ENCODE measurements around the gene MBD3L4. TPM values are rescaled to one million over a fixed set of nuclear protein-coding genes. Genes with fewer than 3 reads are reported as not detected.

The MBD3L4 gene
- total RNA-seq, 2 experiments from 2014 or later: not detected

DNA sequence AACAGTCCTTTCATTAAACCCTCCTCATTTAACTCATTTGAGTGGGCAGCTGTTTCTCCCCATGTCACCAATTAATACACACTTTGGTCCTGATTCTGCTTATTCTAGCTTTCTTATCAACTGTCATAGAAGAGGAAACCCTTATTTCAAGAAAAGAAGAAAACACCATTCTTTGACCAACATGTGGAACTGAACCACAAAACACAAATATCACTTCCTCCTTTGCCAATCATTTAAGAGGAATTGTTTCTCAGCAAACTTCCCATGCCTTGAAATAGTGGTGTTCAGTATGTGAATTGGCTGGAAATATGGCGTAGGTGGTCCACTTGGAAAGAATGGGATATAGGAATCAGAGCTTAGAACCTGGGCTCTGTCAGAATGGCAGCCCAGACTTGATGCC lies 39.2 kb downstream of the MBD3L4 start:
- CTCF ChIA-PET (ENCODE audit: unreplicated experiment): no interaction called here
- Histone ChIP-seq H3K36me3 (ENCODE audit: insufficient read depth, low read length) (no peaks in the 10 kb centered on the region), H3K4me1 (ENCODE audit: insufficient read depth, low read length, poor library complexity, severe bottlenecking) (no peaks in the 10 kb centered on the region), H3K79me2 (ENCODE audit: insufficient read depth, low read depth, low read length) (no peaks in the 10 kb centered on the region), H3K9me2 (ENCODE audit: insufficient read depth, low read length) (no peaks in the 10 kb centered on the region), H3K27ac (ENCODE audit: low read depth, low read length, poor library complexity, severe bottlenecking) (no peak overlapping the region), H3K9me3 (ENCODE audit: low read length) (no peaks in the 10 kb centered on the region), H3K4me2 (ENCODE audit: low read length) (no peak overlapping the region), H2AFZ (ENCODE audit: low read length) (no peak overlapping the region), H3K4me3 (ENCODE audit: low read depth, low read length, poor library complexity, severe bottlenecking) (no peak overlapping the region), H4K20me1 (ENCODE audit: insufficient read depth, low read length) (no peaks in the 10 kb centered on the region)
- BruUV-seq (replicated peaks): no TSS peak
- DNase-seq (ENCODE audit: low spot score): no peak
- no peak for TF ChIP-seq EZH2phosphoT487 (IDR thresholded peaks at IDR 0.05; ENCODE audit: borderline replicate concordance, low read depth, low read length)
- TF ChIP-seq, protein P1, sequence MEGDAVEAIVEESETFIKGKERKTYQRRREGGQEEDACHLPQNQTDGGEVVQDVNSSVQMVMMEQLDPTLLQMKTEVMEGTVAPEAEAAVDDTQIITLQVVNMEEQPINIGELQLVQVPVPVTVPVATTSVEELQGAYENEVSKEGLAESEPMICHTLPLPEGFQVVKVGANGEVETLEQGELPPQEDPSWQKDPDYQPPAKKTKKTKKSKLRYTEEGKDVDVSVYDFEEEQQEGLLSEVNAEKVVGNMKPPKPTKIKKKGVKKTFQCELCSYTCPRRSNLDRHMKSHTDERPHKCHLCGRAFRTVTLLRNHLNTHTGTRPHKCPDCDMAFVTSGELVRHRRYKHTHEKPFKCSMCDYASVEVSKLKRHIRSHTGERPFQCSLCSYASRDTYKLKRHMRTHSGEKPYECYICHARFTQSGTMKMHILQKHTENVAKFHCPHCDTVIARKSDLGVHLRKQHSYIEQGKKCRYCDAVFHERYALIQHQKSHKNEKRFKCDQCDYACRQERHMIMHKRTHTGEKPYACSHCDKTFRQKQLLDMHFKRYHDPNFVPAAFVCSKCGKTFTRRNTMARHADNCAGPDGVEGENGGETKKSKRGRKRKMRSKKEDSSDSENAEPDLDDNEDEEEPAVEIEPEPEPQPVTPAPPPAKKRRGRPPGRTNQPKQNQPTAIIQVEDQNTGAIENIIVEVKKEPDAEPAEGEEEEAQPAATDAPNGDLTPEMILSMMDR (conservative IDR thresholded peaks at IDR 0.05; ENCODE audit: low read length): no peak
- intact Hi-C loops (cut with micrococcal nuclease; ENCODE audit: unreplicated experiment): no loop called here
- POLR2A ChIA-PET: no interaction called here

DNA sequence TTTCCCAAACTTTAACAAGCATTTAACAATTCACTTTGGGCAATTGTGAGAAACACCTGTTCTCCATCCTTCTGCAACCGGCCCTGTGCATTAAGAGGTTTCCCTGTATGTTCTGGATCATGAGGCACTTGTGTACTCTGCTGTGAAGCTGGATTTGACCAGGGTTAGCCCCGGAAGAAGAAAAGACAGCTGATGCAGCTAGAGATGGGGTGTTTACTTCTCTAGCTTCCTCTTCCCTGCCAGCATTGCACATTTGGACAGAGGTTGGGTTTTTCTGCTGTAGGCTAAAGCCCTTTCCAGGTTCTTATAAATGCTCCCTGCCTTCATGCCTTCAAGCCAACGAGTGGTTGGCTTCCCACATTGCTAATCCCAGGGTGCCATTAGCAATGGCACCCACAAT lies 39.6 kb downstream of the MBD3L4 start:
- Histone ChIP-seq H3K36me3 (ENCODE audit: insufficient read depth, low read length) (no peaks in the 10 kb centered on the region), H4K20me1 (ENCODE audit: insufficient read depth, low read length) (no peaks in the 10 kb centered on the region), H3K79me2 (ENCODE audit: insufficient read depth, low read depth, low read length) (no peaks in the 10 kb centered on the region), H3K4me2 (ENCODE audit: low read length) (no peak overlapping the region), H3K4me3 (ENCODE audit: low read depth, low read length, poor library complexity, severe bottlenecking) (no peak overlapping the region), H3K9me2 (ENCODE audit: insufficient read depth, low read length) (no peaks in the 10 kb centered on the region), H2AFZ (ENCODE audit: low read length) (no peak overlapping the region), H3K9me3 (ENCODE audit: low read length) (no peaks in the 10 kb centered on the region), H3K27ac (ENCODE audit: low read depth, low read length, poor library complexity, severe bottlenecking) (no peak overlapping the region), H3K4me1 (ENCODE audit: insufficient read depth, low read length, poor library complexity, severe bottlenecking) (no peaks in the 10 kb centered on the region)
- intact Hi-C loops (cut with micrococcal nuclease; ENCODE audit: unreplicated experiment): no loop called here
- no TSS peak for BruUV-seq (replicated peaks)
- TF ChIP-seq EZH2phosphoT487 (IDR thresholded peaks at IDR 0.05; ENCODE audit: borderline replicate concordance, low read depth, low read length): no peak
- TF ChIP-seq, protein P1 (conservative IDR thresholded peaks at IDR 0.05; ENCODE audit: low read length): no peak
- POLR2A ChIA-PET: no interaction called here
- DNase-seq (ENCODE audit: low spot score): no peak
- CTCF ChIA-PET (ENCODE audit: unreplicated experiment): no interaction called here

DNA sequence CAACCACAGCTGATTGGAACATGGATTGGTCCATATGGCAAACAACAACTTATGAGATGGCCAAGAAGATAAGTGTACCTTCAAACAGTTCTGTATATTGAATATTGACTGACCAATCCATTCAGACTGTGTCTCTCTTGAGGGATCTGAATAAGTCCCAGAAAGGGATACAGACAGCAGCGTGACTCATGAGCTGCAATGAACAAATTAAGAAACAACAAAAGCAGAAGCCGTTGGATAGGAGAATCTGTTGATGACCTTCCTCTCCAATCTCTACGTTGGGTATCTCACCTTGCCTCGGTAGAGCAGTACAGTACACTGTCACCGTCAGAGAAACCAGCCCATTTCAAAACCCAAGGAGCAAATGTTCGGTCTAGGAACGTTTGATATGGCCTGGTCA lies 40.0 kb downstream of the MBD3L4 start:
- Histone ChIP-seq H3K79me2 (ENCODE audit: insufficient read depth, low read depth, low read length) (no peaks in the 10 kb centered on the region), H3K9me2 (ENCODE audit: insufficient read depth, low read length) (no peaks in the 10 kb centered on the region), H3K4me2 (ENCODE audit: low read length) (no peak overlapping the region), H3K36me3 (ENCODE audit: insufficient read depth, low read length) (no peaks in the 10 kb centered on the region), H3K27ac (ENCODE audit: low read depth, low read length, poor library complexity, severe bottlenecking) (no peak overlapping the region), H4K20me1 (ENCODE audit: insufficient read depth, low read length) (no peaks in the 10 kb centered on the region), H2AFZ (ENCODE audit: low read length) (no peak overlapping the region), H3K9me3 (ENCODE audit: low read length) (no peaks in the 10 kb centered on the region), H3K4me3 (ENCODE audit: low read depth, low read length, poor library complexity, severe bottlenecking) (no peak overlapping the region), H3K4me1 (ENCODE audit: insufficient read depth, low read length, poor library complexity, severe bottlenecking) (no peaks in the 10 kb centered on the region)
- POLR2A ChIA-PET: no interaction called here
- no TSS peak for BruUV-seq (replicated peaks)
- CTCF ChIA-PET (ENCODE audit: unreplicated experiment): no interaction called here
- DNase-seq (ENCODE audit: low spot score): no peak
- TF ChIP-seq EZH2phosphoT487 (IDR thresholded peaks at IDR 0.05; ENCODE audit: borderline replicate concordance, low read depth, low read length): no peak
- TF ChIP-seq, protein P1 (conservative IDR thresholded peaks at IDR 0.05; ENCODE audit: low read length): no peak
- intact Hi-C loops (cut with micrococcal nuclease; ENCODE audit: unreplicated experiment): no loop called here

Measured in OCI-LY7 (cell line).